GM21360 (cell line): Measurements from ENCODE around the gene BBS1.

ENCODE experiments used
- ATAC-seq: cut with Tn5 transposase; IDR thresholded peaks from one replicate; pipeline ENCODE4 v1.9.1; 2021; ENCODE audit warnings: mild to moderate bottlenecking, moderate library complexity; ENCODE audit not compliant: unreplicated experiment

The BBS1 gene

GRCh38 chr11:66476841-66477251 lies 33.6 kb upstream of the BBS1 start:
- no peak for ATAC-seq

DNA sequence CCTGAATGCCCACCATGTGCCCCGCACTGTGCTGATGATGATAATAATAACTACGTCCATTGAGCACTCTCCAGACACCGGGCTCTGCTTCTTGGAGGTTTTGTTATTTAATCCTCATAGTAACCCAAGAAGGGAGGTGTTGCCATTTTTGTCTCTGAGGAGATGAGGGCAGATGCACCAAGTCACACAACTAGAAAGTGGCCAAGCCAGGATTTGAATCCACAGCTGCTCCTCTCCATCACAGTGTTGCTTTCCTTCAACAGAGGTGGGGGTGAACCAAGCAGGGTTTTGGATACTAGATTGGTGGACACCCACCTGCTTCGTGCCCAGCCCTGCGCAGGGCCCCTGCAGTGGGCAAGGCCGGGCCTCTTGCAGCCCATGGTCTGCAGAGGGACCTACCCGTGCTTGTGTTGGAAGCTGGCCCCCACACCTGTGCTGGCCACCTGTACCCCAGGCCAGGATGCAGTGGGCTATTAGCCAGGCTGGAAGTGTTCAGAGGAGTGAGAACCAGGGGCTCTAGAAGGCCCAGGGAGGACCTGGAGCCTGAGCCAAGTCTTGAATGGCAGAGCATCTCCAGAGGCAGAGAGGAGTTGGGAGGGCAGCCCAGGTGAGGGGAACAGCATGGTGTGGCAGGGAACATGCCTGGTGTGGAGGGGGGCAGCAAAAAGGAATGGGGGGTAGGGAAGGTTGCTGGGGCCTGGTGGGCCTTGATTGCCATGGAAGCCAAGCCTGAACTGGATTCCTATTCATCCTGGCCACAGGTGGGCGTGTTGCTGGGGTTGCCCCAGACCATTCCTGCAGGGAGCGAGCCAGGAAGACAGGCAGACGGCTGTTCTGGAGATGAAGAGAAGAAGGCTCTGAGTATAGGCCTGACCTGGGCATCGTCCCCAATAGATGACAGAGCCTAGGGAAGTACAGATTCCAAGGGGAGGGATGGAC lies 32.9 kb upstream of the BBS1 start:
- ATAC-seq = no peak

GRCh38 chr11:66478729-66479393 lies 31.6 kb upstream of the BBS1 start:
- no peak for ATAC-seq

DNA sequence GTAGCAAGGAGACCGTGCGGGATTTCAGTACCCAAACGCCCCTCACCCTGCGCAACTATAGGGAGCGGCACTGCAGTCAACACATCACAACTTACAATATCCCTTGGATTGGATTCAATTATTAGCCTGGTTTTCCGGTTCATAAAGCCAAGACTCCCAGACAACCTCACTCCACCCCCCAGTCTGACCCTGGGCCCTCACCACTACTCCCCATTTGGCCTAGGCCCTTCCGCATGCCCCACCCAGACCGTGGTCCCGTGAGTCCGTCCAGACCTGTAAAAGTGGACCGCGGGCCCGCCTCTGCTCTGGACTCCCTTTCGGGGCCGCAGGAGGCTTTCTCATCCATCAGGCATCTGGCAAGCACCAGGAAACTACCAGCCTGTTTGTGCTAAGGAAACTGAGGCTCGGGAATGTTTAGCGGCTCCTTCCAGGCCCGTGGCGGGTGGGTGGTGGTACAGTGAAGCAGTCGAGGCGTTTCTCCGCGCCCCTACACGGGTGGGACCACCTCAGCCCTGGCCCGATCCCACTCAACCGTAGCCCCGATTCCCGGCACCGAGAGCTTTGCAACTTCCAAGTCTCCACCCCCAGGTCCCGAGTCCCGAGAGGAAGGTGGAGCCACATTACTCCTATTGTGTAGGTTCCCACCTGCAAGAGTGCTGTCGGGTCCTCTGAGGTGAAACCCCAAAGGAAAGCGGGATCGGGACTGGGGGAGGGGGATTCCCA lies 30.9 kb upstream of the BBS1 start:
- peak; percentile 11 for ATAC-seq

- peak; percentile 79 for ATAC-seq
Measured at GRCh38 chr11:66480117-66480938, 30.1 kb upstream of the BBS1 start, which contains the start of gene DPP3. TSS of gene DPP3 (plus strand) at chr11:66480434. CDS start at chr11:66482201, 1,767 bp downstream.

DNA sequence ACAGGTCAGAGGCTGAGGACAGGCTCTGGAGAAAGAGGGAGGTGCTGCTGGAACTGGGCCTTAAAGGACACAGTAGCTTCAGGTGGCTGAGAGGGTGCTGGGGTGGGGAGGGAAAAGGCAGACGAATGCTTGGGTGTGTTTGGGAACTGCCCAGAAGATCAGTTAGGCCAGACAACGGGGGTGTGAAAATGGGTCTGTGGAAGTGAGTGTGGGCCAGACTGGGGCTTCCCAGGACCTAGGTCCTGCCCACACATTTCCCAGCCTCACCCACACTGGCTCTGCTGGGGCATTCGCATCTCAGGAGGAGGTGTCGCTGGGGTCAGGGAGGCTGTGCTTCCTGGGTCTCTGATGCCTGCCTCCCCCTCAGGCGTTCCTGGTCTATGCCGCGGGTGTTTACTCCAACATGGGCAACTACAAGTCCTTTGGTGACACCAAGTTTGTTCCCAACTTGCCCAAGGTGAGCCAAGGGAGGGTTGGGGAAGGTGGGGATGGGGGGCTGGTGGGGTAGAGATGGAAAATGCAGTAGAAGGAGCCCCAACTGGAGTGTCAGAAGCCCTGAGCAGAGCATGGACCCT lies 25.5 kb upstream of the BBS1 start:
- no peak for ATAC-seq

DNA sequence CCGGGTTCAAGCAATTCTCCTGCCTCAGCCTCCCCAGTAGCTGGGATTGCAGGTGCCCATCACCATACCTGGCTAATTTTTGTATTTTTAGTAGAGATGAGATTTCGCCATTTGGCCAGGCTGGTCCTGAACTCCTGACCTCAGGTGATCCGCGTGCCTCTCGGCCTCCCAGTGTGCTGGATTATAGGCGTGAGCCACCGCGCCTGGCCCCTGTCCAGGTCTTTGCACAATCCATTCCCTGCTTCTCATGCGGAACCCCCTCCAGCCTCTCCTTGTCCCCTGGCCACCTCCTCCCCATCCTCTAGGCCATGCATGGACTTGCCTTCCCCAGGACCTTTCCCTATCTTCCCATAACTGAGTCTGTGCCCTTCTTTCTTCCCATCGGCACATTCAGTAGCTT lies 21.5 kb upstream of the BBS1 start:
- no peak for ATAC-seq

DNA sequence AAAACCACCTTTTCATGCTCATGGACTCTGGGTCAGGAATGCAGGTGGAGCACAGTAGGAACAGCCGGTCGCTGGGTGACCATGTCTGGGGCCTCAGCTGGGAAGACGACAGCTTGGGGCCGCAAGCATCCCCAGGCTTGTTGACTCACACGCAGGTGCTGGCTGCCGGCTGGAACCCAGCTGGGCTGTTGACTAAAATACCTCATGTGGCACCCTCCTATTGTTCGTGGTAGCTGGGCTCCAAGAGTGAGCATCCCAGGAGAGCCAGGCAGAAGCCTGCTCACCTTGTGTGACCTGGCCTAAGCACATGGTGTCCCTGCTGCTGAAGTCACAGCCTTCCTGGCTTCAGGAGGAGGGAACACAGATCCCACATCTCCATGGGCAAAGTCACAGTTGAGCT lies 20.8 kb upstream of the BBS1 start:
- no peak for ATAC-seq

GRCh38 chr11:66491315-66491935 lies 19.0 kb upstream of the BBS1 start:
- no peak for ATAC-seq

- ATAC-seq = no peak
Measured at GRCh38 chr11:66492161-66492865, 18.1 kb upstream of the BBS1 start.

- ATAC-seq = no peak
Measured at GRCh38 chr11:66493130-66493529, 17.3 kb upstream of the BBS1 start.

DNA sequence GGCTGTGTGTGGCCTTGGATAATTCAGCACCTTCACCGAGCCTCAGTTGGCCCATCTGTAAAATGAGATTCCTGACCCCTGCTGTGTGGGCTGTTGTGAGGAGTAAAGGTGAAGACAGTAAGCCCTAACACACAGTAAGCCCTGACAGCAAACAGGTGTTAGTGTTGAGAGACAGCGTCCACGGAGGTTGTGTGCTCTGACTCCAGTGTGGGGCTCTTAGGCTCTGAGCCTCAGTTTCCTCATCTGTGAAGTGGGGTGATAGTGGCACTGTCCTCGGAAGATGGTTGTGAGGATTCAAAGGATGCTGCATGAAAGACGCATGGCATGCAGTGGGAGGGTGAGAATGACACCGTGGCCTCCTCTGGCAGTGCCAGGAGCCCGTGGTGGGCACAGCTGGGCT lies 16.0 kb upstream of the BBS1 start:
- no peak for ATAC-seq

DNA sequence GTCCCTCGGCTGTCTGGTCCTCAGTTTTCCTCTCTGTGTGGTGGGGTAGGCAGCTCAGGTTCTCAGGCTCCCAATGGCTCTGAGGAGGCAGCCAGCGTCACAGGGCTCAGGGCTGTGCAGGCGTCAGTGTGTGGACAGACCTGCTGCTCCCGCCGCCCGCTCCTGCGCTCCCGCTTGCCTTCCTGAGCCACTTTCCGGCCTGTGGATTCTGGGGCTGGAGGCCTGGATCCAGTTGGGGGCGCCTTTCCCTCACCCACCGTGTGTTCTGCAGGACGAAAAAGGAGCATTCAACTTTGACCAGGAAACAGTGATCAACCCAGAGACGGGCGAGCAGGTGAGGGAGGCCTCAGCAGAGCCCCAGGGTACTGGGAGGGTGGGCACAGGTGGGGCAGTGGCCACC lies 15.5 kb upstream of the BBS1 start:
- no peak for ATAC-seq

GRCh38 chr11:66495401-66495854 lies 15.0 kb upstream of the BBS1 start:
- no peak for ATAC-seq

DNA sequence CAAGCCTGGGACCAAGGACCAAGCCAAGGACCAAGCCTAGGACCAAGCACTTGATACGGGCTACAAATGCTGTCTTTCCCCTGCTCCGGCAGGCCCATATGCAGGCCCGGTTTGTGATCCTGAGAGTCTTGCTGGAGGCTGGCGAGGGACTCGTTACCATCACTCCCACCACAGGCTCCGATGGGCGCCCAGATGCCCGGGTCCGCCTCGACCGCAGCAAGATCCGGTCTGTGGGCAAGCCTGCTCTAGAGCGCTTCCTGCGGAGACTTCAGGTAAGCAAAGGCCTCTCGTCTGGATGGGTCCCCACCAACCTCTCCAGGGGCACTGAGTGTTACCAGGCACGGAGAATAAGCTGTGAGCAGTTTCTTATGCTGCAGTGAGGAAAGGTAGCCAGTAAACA lies 13.2 kb upstream of the BBS1 start:
- no peak for ATAC-seq

DNA sequence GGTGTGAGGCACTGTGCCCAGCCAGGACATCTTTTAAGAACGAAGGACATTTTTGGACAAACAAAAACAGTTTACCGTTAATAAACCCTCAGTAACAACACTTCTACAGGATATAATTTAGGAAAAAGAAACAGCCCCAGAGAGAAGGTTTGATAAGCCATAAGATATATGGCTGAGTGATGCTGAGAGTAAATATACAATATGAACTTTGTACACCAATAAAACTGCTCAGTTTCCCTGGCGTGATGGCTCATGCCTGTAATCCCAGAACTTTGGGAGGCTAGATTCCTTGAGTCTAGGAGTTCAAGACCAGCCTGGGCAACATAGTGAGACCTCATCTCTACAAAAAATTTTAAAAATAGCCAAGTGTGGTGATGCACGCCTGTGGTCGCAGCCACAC lies 11.9 kb upstream of the BBS1 start:
- ATAC-seq = no peak

GRCh38 chr11:66505276-66505816 lies 5.1 kb upstream of the BBS1 start:
- no peak for ATAC-seq

- ATAC-seq = no peak
Measured at GRCh38 chr11:66509131-66509561, 1.3 kb upstream of the BBS1 start.

DNA sequence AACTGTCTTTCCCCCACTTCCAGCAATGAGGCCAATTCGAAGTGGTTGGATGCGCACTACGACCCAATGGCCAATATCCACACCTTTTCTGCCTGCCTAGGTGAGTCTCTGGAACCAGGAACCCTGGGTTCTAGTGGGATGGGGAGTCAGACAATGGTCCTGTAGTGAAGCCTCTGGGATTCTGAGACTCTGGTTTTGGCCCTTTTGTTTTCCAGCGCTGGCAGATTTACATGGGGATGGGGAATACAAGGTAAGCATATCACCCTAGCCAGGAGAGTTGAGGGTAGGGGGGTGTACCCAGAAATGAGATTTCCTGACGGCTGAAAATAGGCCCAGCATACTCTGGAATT lies 530 bp downstream of the BBS1 start:
- no peak for ATAC-seq
